MM.1S (cell line): ENCODE results near the gene ATG2B.

Experiments used
- CTCF ChIP-seq: fragments of 300-600 bp; sonication (generic); IDR thresholded peaks from 2 replicates; pipeline ENCODE4 v1.5.1; 2016; ENCODE audit warnings: antibody characterized with exemption, low read length, mixed read lengths
- EZH2 ChIP-seq: fragments of 300-600 bp; sonication (generic); optimal IDR thresholded peaks from 2 replicates; pipeline ENCODE3; 2017; ENCODE audit warnings: low read depth, mild to moderate bottlenecking, antibody characterized with exemption, low read length, mixed read lengths
- EZH2phosphoT487 ChIP-seq: fragments of 300-600 bp; sonication (generic); IDR thresholded peaks from 2 replicates; pipeline ENCODE4 v1.6.1; 2018; ENCODE audit warnings: antibody characterized with exemption, low read length

- TF ChIP-seq CTCF (no peak), EZH2 (no peak), EZH2phosphoT487 (no peak)
Measured at GRCh38 chr14:96286251-96286650, 76.9 kb downstream of the ATG2B start.
